GM20431 (cell line): ENCODE results near the gene ANKRD2.

ENCODE experiments used
- in situ Hi-C: fragments of 300-500 bp; cut with MseI, MboI; formaldehyde crosslinking; loops from one replicate; pipeline ENCODE4 v1.15.0; 2020; ENCODE audit warnings: low sequenced_read_pairs; ENCODE audit not compliant: unreplicated experiment

Gene ANKRD2

DNA sequence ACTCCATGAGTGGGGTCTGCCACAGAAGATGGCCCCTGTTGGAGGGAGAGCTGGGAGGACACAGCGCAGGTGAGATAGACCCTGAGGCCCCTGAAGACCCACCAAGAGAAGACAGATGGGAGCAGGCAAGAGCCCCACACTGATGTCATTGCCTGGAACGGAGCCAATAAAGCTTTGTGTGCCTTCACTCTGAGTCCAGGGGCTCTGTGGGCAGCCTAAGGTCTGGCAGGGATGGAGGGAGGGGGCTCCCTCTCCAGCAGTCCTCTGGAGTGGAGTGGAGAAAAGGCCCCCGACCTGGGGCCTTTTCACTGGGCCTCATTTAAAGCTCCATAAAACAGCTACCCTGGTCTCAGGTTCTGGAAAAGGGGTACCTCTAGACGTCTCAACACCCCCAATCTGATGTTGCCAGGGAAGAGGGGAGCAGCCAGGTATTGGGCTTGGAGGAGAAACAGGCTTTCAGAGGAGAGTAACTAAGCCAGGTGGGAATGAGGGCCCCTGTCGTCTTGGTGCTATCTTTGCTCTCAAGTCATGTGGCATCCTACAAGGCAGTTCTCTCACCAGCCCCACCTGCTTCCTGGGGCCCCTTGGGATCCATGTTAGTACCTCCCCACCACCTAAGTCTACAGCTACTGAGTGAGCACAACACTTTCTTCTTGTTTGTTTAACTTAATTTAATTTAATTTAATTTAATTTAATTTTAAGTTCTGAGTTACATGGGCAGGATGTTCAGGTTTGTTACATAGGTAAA lies 18.3 kb downstream of the ANKRD2 start:
- in situ Hi-C loops, result no loop called here

- in situ Hi-C loops, result no loop called here
These were observed 20.8 kb downstream of the ANKRD2 start for GRCh38 chr10:97593421-97593820.

DNA sequence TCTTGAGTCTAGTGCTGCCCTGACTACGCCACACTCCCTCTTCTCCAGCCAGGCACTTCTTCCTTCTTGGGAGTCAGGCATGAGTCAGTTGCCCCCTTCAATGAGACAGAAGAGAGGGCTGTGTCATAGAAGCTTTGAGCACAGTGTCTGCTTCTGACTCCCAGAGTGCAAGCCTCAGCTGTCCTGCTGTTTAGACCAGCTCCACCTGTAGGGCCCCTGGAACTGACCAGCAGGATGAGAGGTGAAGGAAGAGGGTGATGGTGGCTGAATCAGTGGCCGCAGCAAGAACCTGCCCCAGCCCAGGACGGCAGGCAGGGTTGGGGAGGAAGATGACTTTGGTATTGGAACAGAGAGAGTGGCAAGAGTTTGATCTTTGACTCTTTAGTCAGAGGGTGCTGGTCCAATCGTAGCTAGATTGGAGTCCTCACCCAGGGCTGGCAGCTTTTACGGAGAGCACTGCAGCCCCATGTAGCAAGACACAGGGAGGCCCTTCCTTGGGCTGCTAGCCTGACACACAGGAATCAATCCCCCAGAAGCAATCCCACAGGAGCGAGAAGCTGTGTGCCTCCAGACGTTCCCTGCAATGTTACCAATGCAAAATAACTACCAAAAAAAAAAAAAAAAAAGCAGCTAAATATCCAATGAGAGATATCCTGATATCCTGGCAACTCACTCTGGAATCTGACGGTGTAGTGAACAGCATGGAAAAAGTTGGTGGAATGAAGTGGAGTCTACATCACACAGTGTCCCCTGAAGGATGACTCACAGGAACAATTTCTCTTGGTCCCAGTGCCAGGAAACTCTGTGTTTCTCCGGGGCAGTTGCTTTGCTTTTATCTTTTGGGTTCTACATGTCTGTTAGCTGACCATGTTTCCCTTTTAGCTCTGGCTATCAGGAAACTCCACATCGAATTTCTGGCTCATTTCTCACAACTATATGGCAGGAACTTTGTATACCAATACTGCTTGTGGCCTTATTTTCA lies 23.8 kb downstream of the ANKRD2 start:
- in situ Hi-C loops, result no loop called here

DNA sequence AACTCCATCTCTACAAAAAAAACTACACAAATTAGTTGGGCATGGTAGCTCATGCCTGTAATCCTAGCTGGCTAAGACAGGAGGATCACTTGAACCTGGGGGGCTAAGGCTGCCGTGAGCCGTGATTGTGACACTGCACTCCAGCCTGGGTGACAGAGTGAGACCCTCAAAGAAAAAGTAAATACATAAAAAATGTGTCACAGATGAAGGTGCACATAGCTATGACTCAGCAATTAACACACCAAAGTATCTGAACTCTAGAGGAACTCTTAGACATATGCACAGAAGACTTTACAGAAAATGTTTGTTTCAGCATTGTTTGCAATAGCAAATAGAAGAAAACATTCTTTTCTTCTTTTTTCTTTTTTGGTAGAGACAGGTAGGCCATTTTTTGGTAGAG lies 25.2 kb downstream of the ANKRD2 start:
- in situ Hi-C loops, result no loop called here

DNA sequence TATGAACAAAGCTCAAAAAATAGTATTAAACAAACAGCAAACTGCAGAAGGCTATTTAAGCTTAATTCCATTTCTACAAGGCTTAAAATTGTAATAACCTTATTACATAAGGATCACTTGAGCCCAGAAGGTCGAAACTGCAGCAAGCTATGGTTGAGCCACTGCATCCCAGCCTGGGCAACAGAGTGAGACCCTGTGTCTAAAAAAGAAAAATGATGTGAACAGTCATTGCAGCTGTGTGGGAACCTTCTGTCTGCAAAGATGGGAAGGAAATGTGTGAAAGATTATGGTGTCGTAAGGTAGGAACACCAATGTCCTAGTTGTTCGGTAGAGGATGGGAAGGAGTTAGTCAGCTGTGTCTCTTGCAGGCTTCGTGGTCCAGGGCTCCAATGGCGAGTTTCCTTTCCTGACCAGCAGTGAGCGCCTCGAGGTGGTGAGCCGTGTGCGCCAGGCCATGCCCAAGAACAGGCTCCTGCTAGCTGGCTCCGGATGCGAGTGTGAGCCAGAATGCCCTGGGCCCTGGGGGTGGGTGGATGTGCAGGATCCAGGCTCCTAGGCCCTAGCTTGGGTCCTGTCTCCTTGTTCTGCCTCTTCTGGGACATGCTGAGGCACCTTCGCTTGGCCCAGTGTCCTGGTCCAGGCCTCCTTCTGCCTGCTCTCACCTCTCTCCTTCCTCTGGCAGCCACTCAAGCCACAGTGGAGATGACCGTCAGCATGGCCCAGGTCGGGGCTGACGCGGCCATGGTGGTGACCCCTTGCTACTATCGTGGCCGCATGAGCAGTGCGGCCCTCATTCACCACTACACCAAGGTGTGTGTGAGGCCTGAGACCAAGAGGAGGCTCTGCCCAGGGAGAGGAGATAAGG lies 26.1 kb downstream of the ANKRD2 start:
- in situ Hi-C loops, result no loop called here

DNA sequence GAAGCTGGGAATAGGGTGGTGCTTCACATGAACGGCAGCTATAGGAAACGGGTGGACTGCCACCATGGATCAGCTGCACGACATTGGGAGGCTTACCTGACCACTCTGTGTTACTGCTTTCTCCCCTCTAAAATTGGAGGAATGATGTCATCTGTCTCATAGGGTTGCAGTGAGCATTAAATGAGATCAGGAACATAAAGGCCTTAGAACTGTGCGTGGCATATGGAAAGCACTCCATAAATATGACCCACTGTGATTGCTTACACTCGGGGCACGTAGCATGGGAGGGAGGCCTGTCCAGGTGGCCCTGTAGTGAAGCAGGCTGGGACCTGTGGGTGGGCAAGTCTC lies 26.7 kb downstream of the ANKRD2 start:
- in situ Hi-C loops, result no loop called here

GRCh38 chr10:97600616-97601015 lies 28.0 kb downstream of the ANKRD2 start:
- in situ Hi-C loops, result no loop called here

DNA sequence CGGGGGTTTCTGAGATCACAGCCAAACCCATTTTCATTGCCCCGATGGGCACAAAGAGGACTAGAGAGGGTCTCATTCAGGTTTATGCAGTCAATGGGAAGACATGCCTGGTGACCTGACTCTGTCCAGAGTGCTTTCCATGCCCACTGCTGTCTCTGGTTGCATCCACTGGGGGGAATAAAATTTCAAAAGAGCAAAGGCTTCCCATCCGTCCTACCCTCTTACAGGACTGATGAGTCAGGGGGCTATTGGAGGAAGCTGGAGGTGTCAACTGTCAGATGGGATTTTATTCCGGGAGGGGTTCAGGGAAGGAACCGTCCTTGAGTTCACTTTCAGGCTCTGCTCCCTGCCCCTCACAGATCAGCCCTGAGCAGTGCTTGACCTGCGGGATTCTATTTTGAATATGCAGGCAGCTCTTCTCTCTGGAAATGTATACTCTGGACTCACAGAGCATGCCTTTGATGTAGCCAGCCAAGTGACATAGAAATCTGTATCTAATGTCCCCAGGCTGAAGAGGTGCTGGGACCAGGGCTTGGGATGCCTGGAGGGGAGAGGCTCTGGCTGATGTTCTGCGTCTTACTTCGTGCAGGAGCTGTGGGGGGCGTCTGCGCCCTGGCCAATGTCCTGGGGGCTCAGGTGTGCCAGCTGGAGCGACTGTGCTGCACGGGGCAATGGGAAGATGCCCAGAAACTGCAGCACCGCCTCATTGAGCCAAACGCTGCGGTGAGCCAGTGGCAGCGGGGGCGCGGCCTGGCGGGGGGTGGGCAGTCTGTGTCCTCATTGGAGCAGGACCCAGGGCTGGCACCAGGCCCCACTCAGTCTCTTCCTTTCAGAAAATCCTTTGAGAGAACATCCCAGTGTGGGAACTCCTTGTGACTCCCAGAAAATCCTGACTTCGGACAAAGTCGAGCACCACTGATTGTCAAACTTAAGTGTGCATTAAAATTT lies 29.0 kb downstream of the ANKRD2 start:
- in situ Hi-C loops, result no loop called here

GRCh38 chr10:97607095-97607636 lies 34.6 kb downstream of the ANKRD2 start:
- in situ Hi-C loops, result no loop called here

- in situ Hi-C loops, result no loop called here
These were observed 36.5 kb downstream of the ANKRD2 start for GRCh38 chr10:97608991-97609561.

DNA sequence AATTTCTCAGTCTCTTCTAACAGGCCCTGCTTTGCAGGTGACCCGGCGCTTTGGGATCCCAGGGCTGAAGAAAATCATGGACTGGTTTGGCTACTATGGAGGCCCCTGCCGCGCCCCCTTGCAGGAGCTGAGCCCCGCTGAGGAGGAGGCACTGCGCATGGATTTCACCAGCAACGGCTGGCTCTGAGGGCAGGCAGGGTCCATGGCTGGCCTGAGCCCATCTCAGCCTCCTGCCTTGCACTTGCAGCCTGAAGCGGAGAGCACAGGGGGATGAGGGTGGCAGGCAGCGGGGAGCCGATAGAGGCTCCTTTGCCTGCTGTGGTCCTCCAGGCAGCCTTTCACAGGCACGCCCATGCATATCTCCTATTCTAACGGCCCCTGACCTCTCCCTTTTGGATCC lies 38.9 kb downstream of the ANKRD2 start:
- in situ Hi-C loops, result no loop called here

GRCh38 chr10:97612386-97612785 lies 39.8 kb downstream of the ANKRD2 start:
- in situ Hi-C loops, result no loop called here

GRCh38 chr10:97618285-97618684 lies 45.7 kb downstream of the ANKRD2 start:
- in situ Hi-C loops, result no loop called here

DNA sequence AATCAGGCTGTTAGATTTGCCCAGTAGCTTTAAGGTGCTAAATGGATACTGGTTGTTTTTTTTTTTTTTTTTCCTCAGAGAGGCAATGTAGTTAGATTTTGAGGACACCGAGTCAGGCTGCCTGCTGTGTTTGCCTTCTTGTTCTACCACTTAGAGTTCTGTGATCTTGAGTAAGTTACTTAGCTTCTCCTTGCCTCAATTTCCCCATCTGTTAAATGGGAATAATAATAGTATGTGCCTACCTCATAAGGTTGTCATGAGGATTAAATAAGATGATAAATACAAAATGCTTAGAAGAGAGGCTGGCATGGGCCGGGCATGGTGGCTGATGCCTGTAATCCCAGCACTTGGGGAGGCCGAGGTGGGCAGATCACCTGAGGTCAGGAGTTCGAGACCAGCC lies 46.2 kb downstream of the ANKRD2 start:
- in situ Hi-C loops, result no loop called here

GRCh38 chr10:97623277-97623676 lies 50.7 kb downstream of the ANKRD2 start:
- in situ Hi-C loops, result no loop called here

GRCh38 chr10:97627731-97628130 lies 55.2 kb downstream of the ANKRD2 start:
- in situ Hi-C loops, result no loop called here

GRCh38 chr10:97628228-97628627 lies 55.6 kb downstream of the ANKRD2 start:
- in situ Hi-C loops, result no loop called here

GRCh38 chr10:97629289-97629688 lies 56.7 kb downstream of the ANKRD2 start:
- in situ Hi-C loops, result no loop called here

DNA sequence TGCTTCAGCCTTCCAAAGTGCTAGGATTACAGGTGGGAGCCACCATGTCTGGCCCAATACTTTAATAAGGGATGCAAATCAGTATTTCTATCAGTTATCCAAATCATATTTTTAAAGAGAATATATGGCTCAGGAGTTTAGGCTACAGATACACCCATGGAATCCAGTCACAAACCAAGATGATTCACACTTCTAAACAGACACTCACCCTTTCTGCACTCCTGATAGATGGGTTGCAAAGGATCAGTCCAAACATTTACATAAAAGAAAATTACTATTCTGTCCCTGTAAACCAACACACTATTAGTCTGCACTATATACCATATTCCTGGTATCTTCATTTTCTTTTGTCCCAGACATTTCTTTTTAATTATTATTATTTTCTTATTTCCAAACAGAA lies 58.5 kb downstream of the ANKRD2 start:
- in situ Hi-C loops, result no loop called here
